ENCODE measurements around the gene XYLT1. TPM values are rescaled to one million over a fixed set of nuclear protein-coding genes. Genes with fewer than 3 reads are reported as not detected.

Gene XYLT1
- total and polyA plus RNA-seq, 2 of the 4 experiments (the other 2 are of a cell fraction), result 9.0 to 12.7 TPM

- Histone ChIP-seq H2BK120ac (ENCODE audit: low read depth, low read length) (no peak overlapping the region), H2AFZ (replicated peaks; ENCODE audit: low read length, poor library complexity) (no peak overlapping the region), H4K91ac (ENCODE audit: insufficient read depth, low read depth, low read length) (no peak overlapping the region), H3K79me1 (ENCODE audit: low read depth in 1 of 2, low read length in 2 of 2) (peaks cover 7 to 36% of the 10 kb centered on the region in 2 experiments; a peak in 3 of 4 replicates), H3K9me1 (ENCODE audit: insufficient read depth, low read length) (no peaks in the 10 kb centered on the region), H3K4me1 (ENCODE audit: control insufficient read depth, insufficient read depth, low read length) (no peaks in the 10 kb centered on the region), H3K36me3 (ENCODE audit: control insufficient read depth, insufficient read depth, low read length) (no peaks in the 10 kb centered on the region; the same call in 1 of the 2 replicates), H2BK5ac (ENCODE audit: low read depth, low read length, poor library complexity, severe bottlenecking) (no peak overlapping the region), H3K4ac (ENCODE audit: low read depth, low read length) (no peak overlapping the region), H2AK5ac (ENCODE audit: low read depth, low read length) (no peak overlapping the region), H3K23ac (ENCODE audit: low read depth, low read length) (no peak overlapping the region), H3K27ac (ENCODE audit: insufficient read depth, low read length) (no peak overlapping the region), H2BK20ac (ENCODE audit: low read depth, low read length) (no peak overlapping the region), H4K20me1 (ENCODE audit: insufficient read depth, low read length) (peaks cover under 1% of the 10 kb centered on the region; the same call in 1 of the 2 replicates), H3K9me3 (ENCODE audit: control insufficient read depth, insufficient read depth, low read length) (no peaks in the 10 kb centered on the region; the same call in 1 of the 2 replicates), H2BK15ac (ENCODE audit: low read depth, low read length) (no peak overlapping the region), H3K9ac (ENCODE audit: low read depth, low read length) (no peak overlapping the region), H4K8ac (ENCODE audit: low read depth in 2 of 2, low read length in 2 of 2) (no peak overlapping the region), H4K5ac (ENCODE audit: low read depth, low read length) (no peak overlapping the region), H3K4me3 (ENCODE audit: insufficient read depth, low read depth, low read length) (no peak overlapping the region), H2AK9ac (replicated peaks; ENCODE audit: low read depth, low read length, poor library complexity) (no peak overlapping the region), H3K56ac (ENCODE audit: extremely low read depth, insufficient read depth, low read length) (no peak overlapping the region), H3K4me2 (ENCODE audit: low read depth, low read length) (no peak overlapping the region), H3K18ac (ENCODE audit: low read depth, low read length) (no peak overlapping the region), H3K27me3 (ENCODE audit: control insufficient read depth, insufficient read depth, low read length) (no peaks in the 10 kb centered on the region), H3K14ac (replicated peaks; ENCODE audit: low read depth, low read length) (no peak overlapping the region)
- ATAC-seq (ENCODE audit: low read depth) (no peak), DNase-seq (no peak)
- intact Hi-C loops (cut with micrococcal nuclease), result no loop called here
- TF ChIP-seq RCOR1 (IDR thresholded peaks at IDR 0.05; ENCODE audit: insufficient replicate concordance, low read length) (no peak), RAD21 (IDR thresholded peaks at IDR 0.05; ENCODE audit: low read length) (no peak), MXI1 (IDR thresholded peaks at IDR 0.05; ENCODE audit: borderline replicate concordance, low read depth, low read length) (no peak), POLR2A (IDR thresholded peaks at IDR 0.05; ENCODE audit: low read depth, low read length) (no peak), MAFK (IDR thresholded peaks at IDR 0.05; ENCODE audit: low read depth, low read length) (no peak), CHD1 (IDR thresholded peaks at IDR 0.05; ENCODE audit: low read depth, low read length) (no peak), CEBPB (IDR thresholded peaks at IDR 0.05; ENCODE audit: low read depth, low read length) (no peak), BHLHE40 (IDR thresholded peaks at IDR 0.05; ENCODE audit: low read depth, low read length) (no peak), CTCF (conservative IDR thresholded peaks at IDR 0.05; ENCODE audit: low read depth, low read length) (no peak), SMC3 (IDR thresholded peaks at IDR 0.05; ENCODE audit: low read depth, low read length) (no peak), MAZ (IDR thresholded peaks at IDR 0.05; ENCODE audit: borderline replicate concordance, low read depth, low read length) (no peak), FOS (IDR thresholded peaks at IDR 0.05; ENCODE audit: low read depth, low read length) (no peak), RFX5 (IDR thresholded peaks at IDR 0.05; ENCODE audit: low read depth, low read length) (no peak), NFE2L2 (IDR thresholded peaks at IDR 0.05; ENCODE audit: low read depth, low read length) (no peak), USF2 (IDR thresholded peaks at IDR 0.05; ENCODE audit: low read depth, low read length) (no peak)
- TF ChIP-seq, protein P1, sequence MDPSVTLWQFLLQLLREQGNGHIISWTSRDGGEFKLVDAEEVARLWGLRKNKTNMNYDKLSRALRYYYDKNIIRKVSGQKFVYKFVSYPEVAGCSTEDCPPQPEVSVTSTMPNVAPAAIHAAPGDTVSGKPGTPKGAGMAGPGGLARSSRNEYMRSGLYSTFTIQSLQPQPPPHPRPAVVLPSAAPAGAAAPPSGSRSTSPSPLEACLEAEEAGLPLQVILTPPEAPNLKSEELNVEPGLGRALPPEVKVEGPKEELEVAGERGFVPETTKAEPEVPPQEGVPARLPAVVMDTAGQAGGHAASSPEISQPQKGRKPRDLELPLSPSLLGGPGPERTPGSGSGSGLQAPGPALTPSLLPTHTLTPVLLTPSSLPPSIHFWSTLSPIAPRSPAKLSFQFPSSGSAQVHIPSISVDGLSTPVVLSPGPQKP (IDR thresholded peaks at IDR 0.05; ENCODE audit: borderline replicate concordance, low read depth, low read length), result no peak
- BruUV-seq (replicated peaks), result no TSS peak
- WGBS, 2 experiments (ENCODE audit: extremely low coverage in 2 of 2, insufficient read length in 1 of 2), result no CpG with 5 or more reads among the region's 2 CpGs
- POLR2A ChIA-PET (ENCODE audit: unreplicated experiment), result no interaction called here
- in situ Hi-C loops (cut with MboI; ENCODE audit: low sequenced_read_pairs), result no loop called here
- CTCF ChIA-PET, result no interaction called here
- dilution Hi-C loops (cut with HindIII; ENCODE audit: low sequenced_read_pairs, unreplicated experiment), result no loop called here
Observed at GRCh38 chr16:17426451-17426850, 44.3 kb downstream of the XYLT1 start.
